ENCODE results near the gene ZNF143. TPM values are rescaled to one million over a fixed set of nuclear protein-coding genes. Genes with fewer than 3 reads are reported as not detected.

The ZNF143 gene
- total RNA-seq, 1 experiment from 2014 or later, result 29.5 TPM

DNA sequence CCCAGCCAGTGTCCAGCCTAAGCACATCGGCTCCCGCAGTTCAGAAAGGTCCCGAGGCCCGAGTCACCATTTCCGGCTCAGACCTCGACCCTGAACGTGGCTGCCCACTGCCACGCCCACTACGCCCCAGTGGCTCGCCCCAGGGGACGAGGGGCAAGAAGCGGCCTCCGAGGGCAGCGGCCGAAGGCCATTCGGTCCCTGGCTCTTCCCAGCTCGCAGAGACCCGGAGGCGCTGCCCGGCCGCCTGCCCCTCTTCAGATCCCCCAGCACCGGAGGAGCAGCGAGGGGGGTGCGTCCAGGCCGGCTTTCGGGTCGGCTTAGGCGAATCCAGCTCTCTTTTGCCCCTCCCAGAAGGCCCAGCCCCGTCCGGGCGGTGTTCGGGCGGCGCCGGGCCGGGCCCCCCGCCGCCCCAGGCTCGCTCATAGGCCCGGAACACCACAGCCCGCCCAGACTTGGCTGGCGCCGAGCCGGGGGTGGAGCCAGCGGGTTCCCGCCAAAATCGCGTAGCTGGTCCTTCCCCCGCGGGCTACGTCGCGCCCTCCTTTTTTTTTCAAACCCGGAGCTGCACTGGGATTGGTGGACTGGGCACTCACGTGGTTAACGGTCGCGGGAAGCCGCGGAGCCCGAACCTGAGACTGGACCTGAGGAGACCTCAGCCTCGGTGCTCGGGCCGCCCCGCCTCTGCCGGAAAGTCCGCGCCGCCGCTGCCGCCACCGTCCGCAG, 112.4 kb downstream of the ZNF143 start, which contains the start of gene WEE1:
Gene WEE1 (plus strand): TSS at position 619 of the 723 bp plus-strand sequence. CDS start 264 bp downstream, outside the sequence.
- peak; percentile 98 for DNase-seq (ENCODE audit: low spot score)

GRCh38 chr11:9573775-9574621, 113.2 kb downstream of the ZNF143 start:
- POLR2A ChIA-PET (ENCODE audit: low non-redundant PET), result no interaction called here
- peaks cover 29% of the 10 kb centered on the region for H3K36me3 ChIP-seq (ENCODE audit: insufficient read depth, low read length, poor library complexity, severe bottlenecking)
- DNase-seq (ENCODE audit: low spot score), result no peak
- H3K27me3 ChIP-seq (replicated peaks; ENCODE audit: insufficient read depth, low read depth, low read length, poor library complexity), result no peaks in the 10 kb centered on the region
- H3K9me3 ChIP-seq (ENCODE audit: low read depth, low read length, poor library complexity, severe bottlenecking), result no peaks in the 10 kb centered on the region
- CTCF ChIA-PET, result interaction anchor here (1.0 kb wide), 1 partner anchor 175 kb away, joined by 3 read pairs; no protein-coding TSS in a partner anchor
- TF ChIP-seq, protein P1, sequence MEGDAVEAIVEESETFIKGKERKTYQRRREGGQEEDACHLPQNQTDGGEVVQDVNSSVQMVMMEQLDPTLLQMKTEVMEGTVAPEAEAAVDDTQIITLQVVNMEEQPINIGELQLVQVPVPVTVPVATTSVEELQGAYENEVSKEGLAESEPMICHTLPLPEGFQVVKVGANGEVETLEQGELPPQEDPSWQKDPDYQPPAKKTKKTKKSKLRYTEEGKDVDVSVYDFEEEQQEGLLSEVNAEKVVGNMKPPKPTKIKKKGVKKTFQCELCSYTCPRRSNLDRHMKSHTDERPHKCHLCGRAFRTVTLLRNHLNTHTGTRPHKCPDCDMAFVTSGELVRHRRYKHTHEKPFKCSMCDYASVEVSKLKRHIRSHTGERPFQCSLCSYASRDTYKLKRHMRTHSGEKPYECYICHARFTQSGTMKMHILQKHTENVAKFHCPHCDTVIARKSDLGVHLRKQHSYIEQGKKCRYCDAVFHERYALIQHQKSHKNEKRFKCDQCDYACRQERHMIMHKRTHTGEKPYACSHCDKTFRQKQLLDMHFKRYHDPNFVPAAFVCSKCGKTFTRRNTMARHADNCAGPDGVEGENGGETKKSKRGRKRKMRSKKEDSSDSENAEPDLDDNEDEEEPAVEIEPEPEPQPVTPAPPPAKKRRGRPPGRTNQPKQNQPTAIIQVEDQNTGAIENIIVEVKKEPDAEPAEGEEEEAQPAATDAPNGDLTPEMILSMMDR (conservative IDR thresholded peaks at IDR 0.05; ENCODE audit: low read depth, low read length), result no peak
- TF ChIP-seq EZH2 (IDR thresholded peaks at IDR 0.05; ENCODE audit: borderline replicate concordance, low read depth, low read length, poor library complexity, severe bottlenecking), result no peak
- H3K4me1 ChIP-seq (ENCODE audit: insufficient read depth, low read length, poor library complexity, severe bottlenecking), result peaks cover 12% of the 10 kb centered on the region
- no TSS peak for BruUV-seq (replicated peaks)
- peak overlapping the region; percentile 74 for H3K4me3 ChIP-seq (ENCODE audit: low read depth, low read length, poor library complexity, severe bottlenecking)
- intact Hi-C loops (cut with micrococcal nuclease; ENCODE audit: unreplicated experiment), result no loop called here
- H3K27ac ChIP-seq (ENCODE audit: low read depth, low read length, poor library complexity, severe bottlenecking), result peak overlapping the region; percentile 95

More for the DNA sequence above, 112.4 kb downstream of the ZNF143 start, which contains the start of gene WEE1:
- Histone ChIP-seq H3K36me3 (ENCODE audit: insufficient read depth, low read length, poor library complexity, severe bottlenecking) (peaks cover 23% of the 10 kb centered on the region), H3K4me3 (ENCODE audit: low read depth, low read length, poor library complexity, severe bottlenecking) (peak within 1 kb of the TSS; percentile 74), H3K27me3 (replicated peaks; ENCODE audit: insufficient read depth, low read depth, low read length, poor library complexity) (no peaks in the 10 kb centered on the region), H3K27ac (ENCODE audit: low read depth, low read length, poor library complexity, severe bottlenecking) (peak within 1 kb of the TSS; percentile 95), H3K4me1 (ENCODE audit: insufficient read depth, low read length, poor library complexity, severe bottlenecking) (peaks cover 15% of the 10 kb centered on the region), H3K9me3 (ENCODE audit: low read depth, low read length, poor library complexity, severe bottlenecking) (no peaks in the 10 kb centered on the region)
- POLR2A ChIA-PET (ENCODE audit: low non-redundant PET), result interaction anchor here (0.6 kb wide), 1 partner anchor 81 kb away, joined by 11 read pairs; no protein-coding TSS in a partner anchor
- intact Hi-C loops (cut with micrococcal nuclease; ENCODE audit: unreplicated experiment), result no loop called here
- no TSS peak for BruUV-seq (replicated peaks)
- TF ChIP-seq, protein P1 (conservative IDR thresholded peaks at IDR 0.05; ENCODE audit: low read depth, low read length), result no peak
- TF ChIP-seq EZH2 (IDR thresholded peaks at IDR 0.05; ENCODE audit: borderline replicate concordance, low read depth, low read length, poor library complexity, severe bottlenecking), result no peak
- CTCF ChIA-PET, result interaction anchor here (1.0 kb wide), 1 partner anchor 176 kb away, joined by 3 read pairs; no protein-coding TSS in a partner anchor

DNA sequence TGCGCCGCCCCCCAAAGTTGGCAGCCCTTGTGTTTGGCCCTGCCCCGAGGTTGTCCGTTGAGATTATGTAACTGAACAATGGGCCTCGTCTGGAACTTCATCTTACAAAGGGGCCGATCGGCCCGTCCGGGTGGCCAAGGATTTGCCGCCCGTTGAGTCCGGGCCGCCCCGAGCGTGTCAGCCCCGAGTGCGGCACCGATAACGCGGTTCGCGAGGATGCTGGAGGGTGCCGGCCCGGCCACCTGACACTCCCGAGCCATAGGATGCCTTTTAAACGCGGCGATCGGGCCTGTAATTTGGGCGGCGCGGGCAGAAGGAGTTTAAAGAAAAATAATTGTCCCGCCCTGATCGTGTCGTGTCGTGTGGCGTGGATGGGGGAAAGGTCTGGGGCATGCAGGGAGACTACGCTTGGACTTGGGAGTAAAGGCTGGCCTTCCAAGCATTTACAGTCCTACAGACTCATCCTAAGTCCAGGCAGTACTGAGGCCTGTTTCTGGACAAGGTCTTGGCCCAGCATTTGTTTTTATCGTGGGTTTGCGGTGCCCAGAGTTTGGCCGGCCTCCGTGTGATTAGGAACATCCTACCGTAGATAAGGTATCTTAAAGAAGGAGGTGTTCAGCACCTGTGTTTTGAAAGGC, 113.9 kb downstream of the ZNF143 start:
- TF ChIP-seq, protein P1 (conservative IDR thresholded peaks at IDR 0.05; ENCODE audit: low read depth, low read length), result no peak
- TF ChIP-seq EZH2 (IDR thresholded peaks at IDR 0.05; ENCODE audit: borderline replicate concordance, low read depth, low read length, poor library complexity, severe bottlenecking), result no peak
- Histone ChIP-seq H3K4me1 (ENCODE audit: insufficient read depth, low read length, poor library complexity, severe bottlenecking) (peaks cover 11% of the 10 kb centered on the region), H3K4me3 (ENCODE audit: low read depth, low read length, poor library complexity, severe bottlenecking) (peak overlapping the region; percentile 74), H3K9me3 (ENCODE audit: low read depth, low read length, poor library complexity, severe bottlenecking) (no peaks in the 10 kb centered on the region), H3K36me3 (ENCODE audit: insufficient read depth, low read length, poor library complexity, severe bottlenecking) (peaks cover 36% of the 10 kb centered on the region), H3K27ac (ENCODE audit: low read depth, low read length, poor library complexity, severe bottlenecking) (peak overlapping the region; percentile 95), H3K27me3 (replicated peaks; ENCODE audit: insufficient read depth, low read depth, low read length, poor library complexity) (no peaks in the 10 kb centered on the region)
- no peak for DNase-seq (ENCODE audit: low spot score)
- POLR2A ChIA-PET (ENCODE audit: low non-redundant PET), result no interaction called here
- BruUV-seq (replicated peaks), result no TSS peak
- CTCF ChIA-PET, result interaction anchor here (0.6 kb wide), 1 partner anchor 149 kb away, joined by 4 read pairs; no protein-coding TSS in a partner anchor
- intact Hi-C loops (cut with micrococcal nuclease; ENCODE audit: unreplicated experiment), result no loop called here

Data from A673 (cell line).